GM18870 (cell line): Measurements from ENCODE around the gene NTM.

Experiments used
- ATAC-seq: cut with Tn5 transposase; IDR thresholded peaks from one replicate; pipeline ENCODE4 v1.9.1; 2021; ENCODE audit warnings: moderate library complexity; ENCODE audit not compliant: unreplicated experiment

Gene NTM

GRCh38 chr11:131975619-131976018 lies 605.2 kb downstream of the NTM start:
- ATAC-seq = no peak

- ATAC-seq = no peak
These were observed 605.6 kb downstream of the NTM start for GRCh38 chr11:131976021-131976420.

GRCh38 chr11:131977231-131977630 lies 606.8 kb downstream of the NTM start:
- no peak for ATAC-seq

- no peak for ATAC-seq
These were observed 607.4 kb downstream of the NTM start for GRCh38 chr11:131977854-131978253.

- no peak for ATAC-seq
These were observed 607.9 kb downstream of the NTM start for GRCh38 chr11:131978351-131978750.

- no peak for ATAC-seq
These were observed 608.9 kb downstream of the NTM start for GRCh38 chr11:131979364-131979763.

GRCh38 chr11:131980199-131980598 lies 609.8 kb downstream of the NTM start:
- no peak for ATAC-seq

GRCh38 chr11:131980888-131981668 lies 610.7 kb downstream of the NTM start:
- ATAC-seq = no peak

GRCh38 chr11:131982154-131982553 lies 611.7 kb downstream of the NTM start:
- no peak for ATAC-seq

GRCh38 chr11:131985846-131986301 lies 615.5 kb downstream of the NTM start:
- ATAC-seq = no peak

- ATAC-seq = no peak
These were observed 617.3 kb downstream of the NTM start for GRCh38 chr11:131987703-131988102.

GRCh38 chr11:131991606-131992005 lies 621.2 kb downstream of the NTM start:
- no peak for ATAC-seq

- no peak for ATAC-seq
These were observed 622.8 kb downstream of the NTM start for GRCh38 chr11:131993246-131993645.

GRCh38 chr11:131998020-131998419 lies 627.6 kb downstream of the NTM start:
- no peak for ATAC-seq

GRCh38 chr11:131999084-131999483 lies 628.7 kb downstream of the NTM start:
- no peak for ATAC-seq

GRCh38 chr11:131999955-132000354 lies 629.5 kb downstream of the NTM start:
- ATAC-seq = no peak

GRCh38 chr11:132005887-132006286 lies 635.5 kb downstream of the NTM start:
- ATAC-seq = no peak

GRCh38 chr11:132006884-132007580 lies 636.6 kb downstream of the NTM start:
- ATAC-seq = no peak

- ATAC-seq = no peak
These were observed 637.8 kb downstream of the NTM start for GRCh38 chr11:132008226-132008625.

- no peak for ATAC-seq
These were observed 638.5 kb downstream of the NTM start for GRCh38 chr11:132008872-132009271.

- no peak for ATAC-seq
These were observed 649.6 kb downstream of the NTM start for GRCh38 chr11:132020001-132020400.

GRCh38 chr11:132022285-132022684 lies 651.9 kb downstream of the NTM start:
- ATAC-seq = no peak
